K562 (cell line): ENCODE data around the gene IFT172. TPM values are rescaled to one million over a fixed set of nuclear protein-coding genes. Genes with fewer than 3 reads are reported as not detected.

ENCODE experiments used
- CHD2 ChIP-seq: IDR thresholded peaks from 2 replicates; pipeline ENCODE4 v1.6.1; 2011; ENCODE audit warnings: low read depth, low read length
- FOXM1 ChIP-seq, 2 experiments: fragments of 450-650 bp in 1 of 2; sonication (generic) in 1 of 2; formaldehyde crosslinking in 1 of 2; IDR thresholded peaks; 2 replicates each; pipeline versions ENCODE4 v1.6.1 to v1.9.0; 2017 to 2022; ENCODE audit warnings: low read depth in 2 of 2, mild to moderate bottlenecking in 2 of 2, missing genetic modification reagents in 1 of 2, moderate library complexity in 1 of 2
- PRPF4 ChIP-seq: fragments of 200-400 bp; formaldehyde crosslinking; IDR thresholded peaks from one replicate; pipeline ENCODE4 v1.6.1; 2017; ENCODE audit warnings: low read length, low read depth, mild to moderate bottlenecking; ENCODE audit not compliant: insufficient read depth, poor library complexity, severe bottlenecking
- ZBTB7A ChIP-seq: IDR thresholded peaks from 2 replicates; pipeline ENCODE4 v1.6.1; 2011; ENCODE audit warnings: low read depth, mild to moderate bottlenecking, low read length, moderate library complexity, borderline replicate concordance; ENCODE audit not compliant: control insufficient read depth
- ZNF253 ChIP-seq: fragments of 250-450 bp; sonication (Bioruptor Pico); conservative IDR thresholded peaks from 2 replicates; pipeline ENCODE4 v1.6.1; 2021; ENCODE audit warnings: mild to moderate bottlenecking
- ZNF592 ChIP-seq: fragments of 450-650 bp; IDR thresholded peaks from 2 replicates; pipeline ENCODE4 v1.6.1; 2017; ENCODE audit warnings: antibody characterized with exemption, mild to moderate bottlenecking
- polyA plus RNA-seq, 8 experiments: library from polyadenylated mRNA; depleted of rRNA in 4 of 8; stranded (reverse) in 5 of 8; unstranded in 3 of 8; fragments of >200 nt; fragmentation: Nextera tagmentation in 2 of 8; fragmentation: Illumina TruSeq in 1 of 8; extraction: Ambion mirVana in 2 of 8; extraction: Trizol in 1 of 8; gene quantifications; 2 replicates each; pipeline versions ENCODE4 v1.2.1 to v1.2.3, GENCODE V29; 2011 to 2014; ENCODE audit warnings: inconsistent platforms in 1 of 8, missing spikeins in 1 of 8
- total RNA-seq, 7 experiments: library from RNA; depleted of rRNA in 6 of 7; stranded (reverse); fragments of >200 nt in 6 of 7; fragmentation: Illumina TruSeq in 2 of 7; extraction: Trizol in 2 of 7; gene quantifications; 2 replicates each; pipeline versions ENCODE4 v1.2.1 to v1.2.3, GENCODE V29; 2011 to 2021; ENCODE audit warnings: low replicate concordance in 1 of 7

IFT172 gene
- total and polyA plus RNA-seq, 9 of the 15 experiments (the other 6 are each of a cell fraction or from before 2014, with no cell fraction given): 5.6 to 19.1 (median 13.5) TPM

DNA sequence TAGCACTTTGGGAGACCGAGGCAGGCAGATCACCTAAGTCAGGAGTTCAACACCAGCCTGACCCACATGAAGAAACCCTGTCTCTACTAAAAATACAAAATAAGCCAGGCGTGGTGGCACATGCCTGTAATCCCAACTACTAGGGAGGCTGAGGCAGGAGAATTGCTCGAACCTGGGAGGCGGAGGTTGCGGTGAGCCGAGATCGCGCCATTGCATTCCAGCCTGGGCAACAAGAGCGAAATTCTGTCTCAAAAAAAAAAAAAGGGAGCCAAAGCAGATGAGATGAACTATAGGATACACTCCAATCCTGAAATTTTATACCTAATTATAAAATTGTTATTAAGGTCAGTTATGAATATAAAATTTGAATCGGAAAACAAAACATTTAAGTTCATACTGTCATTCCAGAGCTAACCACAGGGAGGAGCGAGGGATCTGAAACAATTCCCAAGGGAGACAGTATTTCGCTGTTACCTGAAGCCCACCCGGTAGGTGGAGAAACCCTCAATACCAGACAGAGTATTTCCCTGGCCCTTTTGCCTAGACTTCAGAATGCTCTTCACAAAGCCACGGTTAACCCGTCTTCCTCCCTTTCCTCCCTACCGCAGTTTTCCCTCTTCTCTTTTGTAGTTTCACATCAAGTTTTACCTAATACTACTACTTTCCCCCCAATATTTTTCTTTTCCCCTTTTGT, 81.6 kb downstream of the IFT172 start (continued):
- TF ChIP-seq PRPF4 (no peak), ZBTB7A (peak; percentile 52; the same call in 1 of the 2 replicates), ZNF592 (no peak), ZNF253 (no peak), FOXM1 (IDR thresholded peaks at IDR 0.05; ENCODE audit: low read depth) (no peak), FOXM1 (CRISPR knock-in tag; IDR thresholded peaks at IDR 0.05; ENCODE audit: low read depth) (no peak), CHD2 (no peak)
